ENCODE measurements around the gene CDKN2A. TPM values are rescaled to one million over a fixed set of nuclear protein-coding genes. Genes with fewer than 3 reads are reported as not detected.

Gene CDKN2A
- total and polyA plus RNA-seq, 4 donors: 0.23 to 0.76 (median 0.43) TPM

- DNase-seq (ENCODE audit: low spot score): no peak
- Histone ChIP-seq H3K9ac (ENCODE audit: low read depth in 1 of 2, low read length in 2 of 2) (no peak overlapping the region), H3K27ac (ENCODE audit: low read depth in 1 of 2, low read length in 2 of 2) (no peak overlapping the region), H3K4me3 (ENCODE audit: low read depth in 1 of 3, low read length in 3 of 3) (no peak overlapping the region), H3K27me3 (ENCODE audit: control insufficient read depth in 4 of 4, insufficient read depth in 4 of 4, low read length in 3 of 4) (no peaks in the 10 kb centered on the region), H3K9me3 (ENCODE audit: control insufficient read depth in 4 of 4, low read length in 3 of 4) (no peaks in the 10 kb centered on the region), H3K36me3 (ENCODE audit: control insufficient read depth in 4 of 4, insufficient read depth in 3 of 4, low read depth in 1 of 4, low read length in 3 of 4) (no peaks in the 10 kb centered on the region), H3K4me1 (ENCODE audit: control insufficient read depth in 4 of 4, insufficient read depth in 4 of 4, low read length in 3 of 4) (peaks cover 0 to 2% (median under 1%) of the 10 kb centered on the region in 4 donors)
- TF ChIP-seq RXRA (IDR thresholded peaks at IDR 0.05) (no peak), EGR1 (IDR thresholded peaks at IDR 0.05; ENCODE audit: low read depth in 2 of 2) (no peak)
- WGBS: 80% methylated on average over 4 of the region's 4 CpGs
Observed at GRCh38 chr9:22029231-22029630, 35.0 kb upstream of the CDKN2A start.

DNA sequence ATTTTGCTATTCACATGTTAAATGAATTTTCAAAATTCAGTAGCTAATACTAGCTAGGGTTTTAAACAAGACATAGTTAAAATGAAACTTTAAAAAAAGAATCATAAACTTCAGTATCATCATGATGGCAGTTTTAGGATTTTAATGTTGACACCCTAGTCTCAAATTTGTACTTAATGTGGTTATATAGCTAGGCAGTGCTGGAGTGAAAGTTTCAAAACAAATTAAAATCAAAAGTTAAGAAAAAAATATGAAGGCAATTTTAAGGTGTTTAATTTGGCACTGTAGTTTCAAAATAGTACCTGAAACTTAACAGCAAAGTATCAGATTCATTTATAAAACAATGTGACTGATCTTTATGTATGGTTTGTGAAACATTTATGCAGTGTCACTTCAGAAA is 34.2 kb upstream of the CDKN2A start:
- Histone ChIP-seq H3K9ac (ENCODE audit: low read depth in 1 of 2, low read length in 2 of 2) (no peak overlapping the region), H3K4me1 (ENCODE audit: control insufficient read depth in 4 of 4, insufficient read depth in 4 of 4, low read length in 3 of 4) (peaks cover 0 to 2% (median under 1%) of the 10 kb centered on the region in 4 donors), H3K36me3 (ENCODE audit: control insufficient read depth in 4 of 4, insufficient read depth in 3 of 4, low read depth in 1 of 4, low read length in 3 of 4) (no peaks in the 10 kb centered on the region), H3K9me3 (ENCODE audit: control insufficient read depth in 4 of 4, low read length in 3 of 4) (peaks cover 0 to 1% (median 0%) of the 10 kb centered on the region in 4 donors), H3K27me3 (ENCODE audit: control insufficient read depth in 4 of 4, insufficient read depth in 4 of 4, low read length in 3 of 4) (no peaks in the 10 kb centered on the region), H3K4me3 (ENCODE audit: low read depth in 1 of 3, low read length in 3 of 3) (no peak overlapping the region), H3K27ac (ENCODE audit: low read depth in 1 of 2, low read length in 2 of 2) (no peak overlapping the region)
- no peak for DNase-seq (ENCODE audit: low spot score)
- TF ChIP-seq, protein P1, sequence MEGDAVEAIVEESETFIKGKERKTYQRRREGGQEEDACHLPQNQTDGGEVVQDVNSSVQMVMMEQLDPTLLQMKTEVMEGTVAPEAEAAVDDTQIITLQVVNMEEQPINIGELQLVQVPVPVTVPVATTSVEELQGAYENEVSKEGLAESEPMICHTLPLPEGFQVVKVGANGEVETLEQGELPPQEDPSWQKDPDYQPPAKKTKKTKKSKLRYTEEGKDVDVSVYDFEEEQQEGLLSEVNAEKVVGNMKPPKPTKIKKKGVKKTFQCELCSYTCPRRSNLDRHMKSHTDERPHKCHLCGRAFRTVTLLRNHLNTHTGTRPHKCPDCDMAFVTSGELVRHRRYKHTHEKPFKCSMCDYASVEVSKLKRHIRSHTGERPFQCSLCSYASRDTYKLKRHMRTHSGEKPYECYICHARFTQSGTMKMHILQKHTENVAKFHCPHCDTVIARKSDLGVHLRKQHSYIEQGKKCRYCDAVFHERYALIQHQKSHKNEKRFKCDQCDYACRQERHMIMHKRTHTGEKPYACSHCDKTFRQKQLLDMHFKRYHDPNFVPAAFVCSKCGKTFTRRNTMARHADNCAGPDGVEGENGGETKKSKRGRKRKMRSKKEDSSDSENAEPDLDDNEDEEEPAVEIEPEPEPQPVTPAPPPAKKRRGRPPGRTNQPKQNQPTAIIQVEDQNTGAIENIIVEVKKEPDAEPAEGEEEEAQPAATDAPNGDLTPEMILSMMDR (IDR thresholded peaks at IDR 0.05; ENCODE audit: low read depth, low read length, missing input control): no peak
- TF ChIP-seq HNF4A (conservative IDR thresholded peaks at IDR 0.05) (no peak), FOXA2 (IDR thresholded peaks at IDR 0.05) (no peak), RAD21 (IDR thresholded peaks at IDR 0.05) (no peak)
- TF ChIP-seq, protein P2, sequence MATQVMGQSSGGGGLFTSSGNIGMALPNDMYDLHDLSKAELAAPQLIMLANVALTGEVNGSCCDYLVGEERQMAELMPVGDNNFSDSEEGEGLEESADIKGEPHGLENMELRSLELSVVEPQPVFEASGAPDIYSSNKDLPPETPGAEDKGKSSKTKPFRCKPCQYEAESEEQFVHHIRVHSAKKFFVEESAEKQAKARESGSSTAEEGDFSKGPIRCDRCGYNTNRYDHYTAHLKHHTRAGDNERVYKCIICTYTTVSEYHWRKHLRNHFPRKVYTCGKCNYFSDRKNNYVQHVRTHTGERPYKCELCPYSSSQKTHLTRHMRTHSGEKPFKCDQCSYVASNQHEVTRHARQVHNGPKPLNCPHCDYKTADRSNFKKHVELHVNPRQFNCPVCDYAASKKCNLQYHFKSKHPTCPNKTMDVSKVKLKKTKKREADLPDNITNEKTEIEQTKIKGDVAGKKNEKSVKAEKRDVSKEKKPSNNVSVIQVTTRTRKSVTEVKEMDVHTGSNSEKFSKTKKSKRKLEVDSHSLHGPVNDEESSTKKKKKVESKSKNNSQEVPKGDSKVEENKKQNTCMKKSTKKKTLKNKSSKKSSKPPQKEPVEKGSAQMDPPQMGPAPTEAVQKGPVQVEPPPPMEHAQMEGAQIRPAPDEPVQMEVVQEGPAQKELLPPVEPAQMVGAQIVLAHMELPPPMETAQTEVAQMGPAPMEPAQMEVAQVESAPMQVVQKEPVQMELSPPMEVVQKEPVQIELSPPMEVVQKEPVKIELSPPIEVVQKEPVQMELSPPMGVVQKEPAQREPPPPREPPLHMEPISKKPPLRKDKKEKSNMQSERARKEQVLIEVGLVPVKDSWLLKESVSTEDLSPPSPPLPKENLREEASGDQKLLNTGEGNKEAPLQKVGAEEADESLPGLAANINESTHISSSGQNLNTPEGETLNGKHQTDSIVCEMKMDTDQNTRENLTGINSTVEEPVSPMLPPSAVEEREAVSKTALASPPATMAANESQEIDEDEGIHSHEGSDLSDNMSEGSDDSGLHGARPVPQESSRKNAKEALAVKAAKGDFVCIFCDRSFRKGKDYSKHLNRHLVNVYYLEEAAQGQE (IDR thresholded peaks at IDR 0.05): no peak
- TF ChIP-seq, protein P3, sequence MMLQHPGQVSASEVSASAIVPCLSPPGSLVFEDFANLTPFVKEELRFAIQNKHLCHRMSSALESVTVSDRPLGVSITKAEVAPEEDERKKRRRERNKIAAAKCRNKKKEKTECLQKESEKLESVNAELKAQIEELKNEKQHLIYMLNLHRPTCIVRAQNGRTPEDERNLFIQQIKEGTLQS (IDR thresholded peaks at IDR 0.05): no peak

GRCh38 chr9:22026696-22027095 is 32.5 kb upstream of the CDKN2A start:
- Histone ChIP-seq H3K4me3 (ENCODE audit: low read depth in 1 of 3, low read length in 3 of 3) (no peak overlapping the region), H3K27me3 (ENCODE audit: control insufficient read depth in 4 of 4, insufficient read depth in 4 of 4, low read length in 3 of 4) (no peaks in the 10 kb centered on the region), H3K4me1 (ENCODE audit: control insufficient read depth in 4 of 4, insufficient read depth in 4 of 4, low read length in 3 of 4) (peaks cover 0 to 2% (median under 1%) of the 10 kb centered on the region in 4 donors), H3K36me3 (ENCODE audit: control insufficient read depth in 4 of 4, insufficient read depth in 3 of 4, low read depth in 1 of 4, low read length in 3 of 4) (no peaks in the 10 kb centered on the region), H3K9me3 (ENCODE audit: control insufficient read depth in 4 of 4, low read length in 3 of 4) (peaks cover 0 to 2% (median 0%) of the 10 kb centered on the region in 4 donors), H3K27ac (ENCODE audit: low read depth in 1 of 2, low read length in 2 of 2) (no peak overlapping the region), H3K9ac (ENCODE audit: low read depth in 1 of 2, low read length in 2 of 2) (no peak overlapping the region)
- no peak for DNase-seq (ENCODE audit: low spot score)
- TF ChIP-seq HNF4G (IDR thresholded peaks at IDR 0.05): no peak
- no peak for TF ChIP-seq EGR1 (IDR thresholded peaks at IDR 0.05; ENCODE audit: low read depth in 2 of 2)
- no peak for TF ChIP-seq SP1 (IDR thresholded peaks at IDR 0.05)
- no peak for TF ChIP-seq FOXA2 (IDR thresholded peaks at IDR 0.05)
- TF ChIP-seq, protein P3 (IDR thresholded peaks at IDR 0.05): no peak
- no peak for TF ChIP-seq HNF4A (conservative IDR thresholded peaks at IDR 0.05)
- no peak for TF ChIP-seq GABPA (IDR thresholded peaks at IDR 0.05 in 1 of 2, conservative IDR thresholded peaks at IDR 0.05 in 1 of 2)
- TF ChIP-seq YY1 (IDR thresholded peaks at IDR 0.05): no peak
- WGBS: 68% methylated on average over 6 of the region's 6 CpGs
